A549 (cell line): ENCODE measurements around the gene PRR20E. TPM values are rescaled to one million over a fixed set of nuclear protein-coding genes. Genes with fewer than 3 reads are reported as not detected.
"Not testable (repeated sequence)": the region's sequence is repeated elsewhere in the genome, so short reads cannot be mapped to it uniquely, and the experiment has no call there.

Experiments used
- ATAC-seq, 2 experiments: fragments of 200-7000 bp in 1 of 2; fragments of >200 bp in 1 of 2; cut with Nextera tagmentation in 1 of 2; cut with Tn5 transposase in 1 of 2; 3 replicates each; pipeline versions ENCODE4 v1.8.0 to v1.9.1; 2018 to 2020; ENCODE audit warnings: mild to moderate bottlenecking in 1 of 2, moderate library complexity in 1 of 2
- CTCF ChIA-PET: fragments of 300-600 bp; sonication (Branson Sonifier 250); formaldehyde crosslinking; extraction: SDS; loops from one replicate; lab custom pipeline; 2021; ENCODE audit warnings: antibody characterized with exemption, inconsistent platforms; lab: Yijun Ruan, JAX
- POLR2A ChIA-PET: fragments of 350-600 bp; formaldehyde crosslinking; extraction: SDS; loops from one replicate; lab custom pipeline; 2021; ENCODE audit warnings: antibody characterized with exemption, inconsistent platforms; lab: Yijun Ruan, JAX
- DNase-seq, 2 experiments: peaks; one replicate each; pipeline versions ENCODE4 v3.0.0 to v3.0.0-alpha.2; 2011 to 2016; ENCODE audit warnings: low read depth in 1 of 2, low spot score in 1 of 2
- FAIRE-seq: peaks from 2 replicates; lab custom pipeline; 2011; peaks lifted over from hg19 to GRCh38; lab: Jason Lieb, UNC
- H3K27ac ChIP-seq, 2 experiments: fragments of >200 bp; sonication (Bioruptor Twin); formaldehyde crosslinking; 3 replicates each; pipeline ENCODE4 v1.5.1; 2016 to 2017
- H3K4me1 ChIP-seq: fragments of >200 bp; sonication (Bioruptor Twin); formaldehyde crosslinking; 3 replicates; pipeline ENCODE4 v1.6.1; 2016
- H3K4me2 ChIP-seq: fragments of >200 bp; sonication (Bioruptor Twin); formaldehyde crosslinking; 3 replicates; pipeline ENCODE4 v1.6.1; 2016
- H3K4me3 ChIP-seq: fragments of >200 bp; sonication (Bioruptor Twin); formaldehyde crosslinking; 3 replicates; pipeline ENCODE4 v1.5.1; 2016
- H3K9me3 ChIP-seq: fragments of >200 bp; sonication (Bioruptor Twin); formaldehyde crosslinking; 3 replicates; pipeline ENCODE4 v1.6.1; 2016
- BHLHE40 ChIP-seq: IDR thresholded peaks from 2 replicates; pipeline ENCODE4 v1.6.1; 2012; ENCODE audit warnings: low read depth, low read length, inconsistent platforms
- CBX2 ChIP-seq: fragments of 200-600 bp; sonication (generic); IDR thresholded peaks from 2 replicates; pipeline ENCODE4 v1.6.1; 2016; ENCODE audit warnings: low read depth, mild to moderate bottlenecking, borderline replicate concordance
- CBX8 ChIP-seq: fragments of 200-600 bp; sonication (generic); IDR thresholded peaks from 2 replicates; pipeline ENCODE4 v1.6.1; 2016
- CEBPB ChIP-seq, 2 experiments: fragments of >200 bp in 1 of 2; sonication (Bioruptor Twin) in 1 of 2; formaldehyde crosslinking in 1 of 2; IDR thresholded peaks; 2 replicates each; pipeline ENCODE4 v1.6.1; 2012 to 2016
- FOXS1 ChIP-seq: fragments of 250-450 bp; sonication (Bioruptor Pico); IDR thresholded peaks from 2 replicates; pipeline ENCODE4 v1.5.0; 2020; ENCODE audit warnings: mild to moderate bottlenecking, moderate library complexity
- JUN ChIP-seq, 2 experiments: fragments of >200 bp; sonication (Bioruptor Twin); formaldehyde crosslinking; IDR thresholded peaks; 2 replicates in 1 of 2; 3 replicates in 1 of 2; pipeline ENCODE4 v1.6.1; 2016 to 2017
- MAZ ChIP-seq: fragments of 150-350 bp; IDR thresholded peaks from 2 replicates; pipeline ENCODE4 v1.6.1; 2014; ENCODE audit warnings: antibody characterized with exemption, low read depth, low read length, borderline replicate concordance
- RAD21 ChIP-seq, 2 experiments: fragments of >200 bp in 1 of 2; sonication (Bioruptor Twin) in 1 of 2; formaldehyde crosslinking in 1 of 2; IDR thresholded peaks in 1 of 2; conservative IDR thresholded peaks in 1 of 2; 2 replicates in 1 of 2; 3 replicates in 1 of 2; pipeline ENCODE4 v1.6.1; 2012 to 2018; ENCODE audit warnings: inconsistent platforms in 1 of 2
- RFX5 ChIP-seq: fragments of 450-650 bp; IDR thresholded peaks from 2 replicates; pipeline ENCODE4 v1.7.1; 2014; ENCODE audit warnings: antibody characterized with exemption, mild to moderate bottlenecking, moderate library complexity
- SMC3 ChIP-seq: fragments of >200 bp; sonication (Bioruptor Twin); formaldehyde crosslinking; IDR thresholded peaks from 3 replicates; pipeline ENCODE4 v1.6.1; 2018; ENCODE audit warnings: inconsistent platforms
- TFCP2L1 ChIP-seq: fragments of 250-450 bp; sonication (Bioruptor Pico); IDR thresholded peaks from 2 replicates; pipeline ENCODE4 v1.5.0; 2021; ENCODE audit warnings: mild to moderate bottlenecking
- WGBS: methylation state at CpG from one replicate; pipeline ENCODE4 v1.1.6; 2017; ENCODE audit errors: missing lambda C conversion rate; 5-methylcytosine and 5-hydroxymethylcytosine counted together
- polyA plus RNA-seq, 4 experiments: library from polyadenylated mRNA; depleted of rRNA in 3 of 4; stranded (reverse); fragments of >200 nt; fragmentation: RNase III in 1 of 4; extraction: RNeasy Plus Mini Kit Qiagen cat#74134 plus additional on column Dnase treatment in 1 of 4; gene quantifications; 2 replicates in 3 of 4; 3 replicates in 1 of 4; pipeline ENCODE4 v1.2.3, GENCODE V29; 2011 to 2017
- TF ChIP-seq, protein P1 (sequence below): fragments of 200-600 bp; sonication (generic); IDR thresholded peaks from 2 replicates; pipeline ENCODE4 v1.6.1; 2016; ENCODE audit warnings: antibody characterized with exemption, mild to moderate bottlenecking, moderate library complexity

The PRR20E gene
- polyA plus RNA-seq, 2 of the 4 experiments (the other 2 are of a cell fraction): not detected

DNA sequence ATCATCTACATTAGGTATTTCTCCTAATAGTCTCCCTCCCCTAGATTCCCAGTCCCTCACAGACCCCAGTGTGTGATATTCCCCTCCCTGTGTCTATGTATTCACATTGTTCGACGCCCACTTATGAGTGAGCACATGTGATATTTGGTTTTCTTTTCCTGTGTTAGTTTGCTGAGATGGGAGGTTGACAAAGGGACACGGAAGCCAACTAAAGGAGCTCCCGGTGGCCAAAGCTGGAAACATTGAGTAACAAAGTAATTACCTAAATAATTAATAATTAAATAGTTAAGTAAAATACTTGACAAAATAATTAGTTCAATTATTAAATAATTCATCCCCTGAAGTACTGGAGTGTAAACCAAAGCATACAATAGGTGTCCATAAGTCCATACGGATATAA, 28.0 kb upstream of the PRR20E start (continued):
- TF ChIP-seq CBX8: no peak
- no peak for TF ChIP-seq JUN (IDR thresholded peaks at IDR 0.05)
- no peak for TF ChIP-seq RAD21 (conservative IDR thresholded peaks at IDR 0.05 in 1 of 2, IDR thresholded peaks at IDR 0.05 in 1 of 2)

DNA sequence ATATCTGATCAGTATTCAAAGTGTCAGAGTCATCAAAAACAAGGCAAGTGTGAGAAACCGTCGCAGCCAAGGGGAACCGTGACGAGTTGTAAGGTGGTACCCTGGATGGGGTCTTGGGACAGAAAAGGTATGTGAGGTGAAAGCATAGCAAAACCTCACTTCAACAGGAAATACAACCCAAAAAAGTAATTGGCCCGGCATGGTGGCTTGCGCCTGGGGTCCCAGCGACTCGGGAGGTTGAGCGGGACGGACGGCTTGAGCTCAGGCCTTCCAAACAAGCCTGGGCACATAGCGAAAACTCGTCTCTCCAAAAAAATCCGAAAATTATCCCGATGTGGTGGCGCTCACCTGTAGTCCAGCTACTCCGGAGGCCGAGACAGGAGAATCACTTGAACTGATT, 27.2 kb upstream of the PRR20E start:
- H3K9me3 ChIP-seq, H3K4me2 ChIP-seq, H3K27ac ChIP-seq, FAIRE-seq, DNase-seq, CTCF ChIA-PET, POLR2A ChIA-PET, H3K4me3 ChIP-seq, ATAC-seq, H3K4me1 ChIP-seq: not testable (repeated sequence)
- 51% methylated on average over 10 of the region's 18 CpGs for WGBS

DNA sequence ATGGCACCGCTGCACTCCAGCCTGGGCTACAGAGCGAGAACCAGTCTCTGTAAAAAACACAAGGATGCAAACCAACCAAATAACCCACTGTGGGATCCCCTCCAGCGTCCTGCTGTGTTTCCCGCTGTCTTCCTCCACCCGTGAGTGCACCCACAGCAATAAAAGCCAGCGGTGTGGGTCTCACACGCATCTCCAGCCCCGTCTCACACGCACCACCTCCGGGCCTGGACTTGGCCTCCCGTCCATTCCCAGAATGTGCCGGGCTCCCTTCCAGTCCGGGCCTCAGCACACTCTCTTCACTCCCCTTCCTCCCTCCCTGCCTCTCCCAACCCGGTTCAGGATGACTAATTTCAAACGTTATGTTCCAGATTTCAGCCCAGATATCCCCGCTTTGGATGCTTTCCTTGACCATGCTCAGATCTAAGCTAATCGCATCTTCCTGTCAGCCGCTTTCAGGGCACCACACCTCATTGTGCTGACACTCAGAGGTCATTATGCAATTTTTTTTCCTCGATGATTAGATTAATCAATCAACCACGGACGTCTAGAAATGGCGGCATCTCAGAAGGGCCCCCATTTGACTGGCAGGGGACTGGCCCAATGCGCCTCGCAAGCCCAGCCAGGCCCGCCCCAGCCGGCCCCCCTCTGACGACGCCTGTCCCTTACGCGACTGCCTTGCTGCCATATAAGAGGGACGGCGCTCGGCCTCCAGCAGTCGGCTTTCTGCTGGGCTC, 26.6 kb upstream of the PRR20E start, which contains the start of gene PRR20A:
Gene PRR20A (plus strand): TSS at position 684 of the 734 bp plus-strand sequence. CDS start 387 bp downstream, outside the sequence.
- H3K4me1 ChIP-seq, POLR2A ChIA-PET, H3K27ac ChIP-seq, ATAC-seq, H3K9me3 ChIP-seq, H3K4me2 ChIP-seq, CTCF ChIA-PET, DNase-seq, FAIRE-seq, H3K4me3 ChIP-seq: not testable (repeated sequence)
- WGBS: 43% methylated on average over 12 of the region's 34 CpGs

DNA sequence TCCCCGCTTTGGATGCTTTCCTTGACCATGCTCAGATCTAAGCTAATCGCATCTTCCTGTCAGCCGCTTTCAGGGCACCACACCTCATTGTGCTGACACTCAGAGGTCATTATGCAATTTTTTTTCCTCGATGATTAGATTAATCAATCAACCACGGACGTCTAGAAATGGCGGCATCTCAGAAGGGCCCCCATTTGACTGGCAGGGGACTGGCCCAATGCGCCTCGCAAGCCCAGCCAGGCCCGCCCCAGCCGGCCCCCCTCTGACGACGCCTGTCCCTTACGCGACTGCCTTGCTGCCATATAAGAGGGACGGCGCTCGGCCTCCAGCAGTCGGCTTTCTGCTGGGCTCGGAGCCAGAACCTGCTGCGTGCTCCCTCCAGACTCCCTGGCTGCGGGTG, 19.8 kb upstream of the PRR20E start, which contains the start of gene PRR20B:
Gene PRR20B (plus strand): TSS at position 301 of the 400 bp plus-strand sequence. CDS start 387 bp downstream, outside the sequence.
- CTCF ChIA-PET, H3K27ac ChIP-seq, POLR2A ChIA-PET, H3K4me3 ChIP-seq, DNase-seq, FAIRE-seq, ATAC-seq, H3K4me2 ChIP-seq, H3K4me1 ChIP-seq, H3K9me3 ChIP-seq: not testable (repeated sequence)
- WGBS: no CpG with 5 or more reads among the region's 22 CpGs

DNA sequence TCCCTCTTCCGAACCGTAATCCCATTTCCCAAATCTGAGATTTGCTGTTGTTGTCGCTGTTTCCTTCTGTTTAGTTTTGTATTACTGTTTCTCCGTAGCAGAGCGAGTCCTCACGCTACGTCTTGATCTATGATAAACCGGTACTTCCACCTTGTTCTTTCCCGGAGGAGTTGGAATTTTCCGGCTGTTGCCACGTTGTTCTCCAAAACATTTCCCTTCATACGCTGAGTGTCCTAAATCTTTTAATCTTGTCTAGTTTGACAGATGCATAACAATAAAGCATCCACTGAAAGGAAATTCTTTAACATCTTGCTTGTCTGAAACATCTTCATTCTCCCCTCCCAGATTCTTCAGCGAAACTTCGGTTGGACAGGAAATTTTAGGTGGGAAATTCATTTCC, 18.9 kb upstream of the PRR20E start:
- H3K9me3 ChIP-seq, CTCF ChIA-PET, H3K4me2 ChIP-seq, POLR2A ChIA-PET, H3K4me1 ChIP-seq, H3K27ac ChIP-seq, FAIRE-seq, DNase-seq, H3K4me3 ChIP-seq, ATAC-seq: not testable (repeated sequence)
- 68% methylated on average over 9 of the region's 14 CpGs for WGBS

DNA sequence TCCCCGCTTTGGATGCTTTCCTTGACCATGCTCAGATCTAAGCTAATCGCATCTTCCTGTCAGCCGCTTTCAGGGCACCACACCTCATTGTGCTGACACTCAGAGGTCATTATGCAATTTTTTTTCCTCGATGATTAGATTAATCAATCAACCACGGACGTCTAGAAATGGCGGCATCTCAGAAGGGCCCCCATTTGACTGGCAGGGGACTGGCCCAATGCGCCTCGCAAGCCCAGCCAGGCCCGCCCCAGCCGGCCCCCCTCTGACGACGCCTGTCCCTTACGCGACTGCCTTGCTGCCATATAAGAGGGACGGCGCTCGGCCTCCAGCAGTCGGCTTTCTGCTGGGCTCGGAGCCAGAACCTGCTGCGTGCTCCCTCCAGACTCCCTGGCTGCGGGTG, 13.2 kb upstream of the PRR20E start, which contains the start of gene PRR20C:
Gene PRR20C (plus strand): TSS at position 301 of the 400 bp plus-strand sequence. CDS start 387 bp downstream, outside the sequence.
- H3K4me2 ChIP-seq, H3K9me3 ChIP-seq, CTCF ChIA-PET, POLR2A ChIA-PET, H3K4me3 ChIP-seq, H3K27ac ChIP-seq, FAIRE-seq, ATAC-seq, H3K4me1 ChIP-seq, DNase-seq: not testable (repeated sequence)
- no CpG with 5 or more reads among the region's 22 CpGs for WGBS

DNA sequence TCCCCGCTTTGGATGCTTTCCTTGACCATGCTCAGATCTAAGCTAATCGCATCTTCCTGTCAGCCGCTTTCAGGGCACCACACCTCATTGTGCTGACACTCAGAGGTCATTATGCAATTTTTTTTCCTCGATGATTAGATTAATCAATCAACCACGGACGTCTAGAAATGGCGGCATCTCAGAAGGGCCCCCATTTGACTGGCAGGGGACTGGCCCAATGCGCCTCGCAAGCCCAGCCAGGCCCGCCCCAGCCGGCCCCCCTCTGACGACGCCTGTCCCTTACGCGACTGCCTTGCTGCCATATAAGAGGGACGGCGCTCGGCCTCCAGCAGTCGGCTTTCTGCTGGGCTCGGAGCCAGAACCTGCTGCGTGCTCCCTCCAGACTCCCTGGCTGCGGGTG, 6.7 kb upstream of the PRR20E start, which contains the start of gene PRR20D:
Gene PRR20D (plus strand): TSS at position 301 of the 400 bp plus-strand sequence. CDS start 387 bp downstream, outside the sequence.
- H3K4me1 ChIP-seq, FAIRE-seq, DNase-seq, CTCF ChIA-PET, POLR2A ChIA-PET, H3K27ac ChIP-seq, H3K9me3 ChIP-seq, ATAC-seq, H3K4me3 ChIP-seq, H3K4me2 ChIP-seq: not testable (repeated sequence)
- WGBS: no CpG with 5 or more reads among the region's 22 CpGs

DNA sequence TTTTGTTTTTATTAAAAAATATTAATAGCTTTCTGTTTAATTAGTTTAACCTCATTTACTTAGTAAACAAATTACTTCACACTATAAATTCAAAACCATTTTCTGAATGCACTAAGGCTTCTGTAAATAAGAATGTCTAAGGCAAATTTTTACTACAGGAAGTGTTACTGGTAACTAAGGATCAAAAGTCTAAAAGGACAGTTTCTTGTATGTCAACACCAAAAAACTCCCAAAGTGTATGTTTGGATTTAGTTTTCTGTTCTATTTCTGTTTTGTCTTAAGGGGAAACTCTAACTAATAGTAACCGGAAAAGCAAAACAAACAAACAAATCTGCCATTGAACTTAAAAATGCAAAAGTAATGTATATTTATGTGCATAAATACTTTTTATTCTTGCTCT, 24.7 kb downstream of the PRR20E start:
- FAIRE-seq (no peak), DNase-seq (no peak), ATAC-seq (no peak)
- CTCF ChIA-PET: no interaction called here
- POLR2A ChIA-PET: no interaction called here
- no peak overlapping the region for H3K27ac ChIP-seq
- no peaks in the 10 kb centered on the region for H3K9me3 ChIP-seq
- H3K4me2 ChIP-seq: no peak overlapping the region
- 75% methylated on average over 1 of the region's 1 CpG for WGBS
- no peak overlapping the region for H3K4me3 ChIP-seq
- no peaks in the 10 kb centered on the region for H3K4me1 ChIP-seq
- TF ChIP-seq CBX2 (no peak), FOXS1 (CRISPR knock-in tag) (no peak), TFCP2L1 (no peak), CBX8 (no peak), JUN (IDR thresholded peaks at IDR 0.05) (no peak), MAZ (no peak), BHLHE40 (no peak), SMC3 (no peak), RAD21 (conservative IDR thresholded peaks at IDR 0.05 in 1 of 2, IDR thresholded peaks at IDR 0.05 in 1 of 2) (no peak), RFX5 (no peak), CEBPB (IDR thresholded peaks at IDR 0.05) (no peak)
- TF ChIP-seq, protein P1, sequence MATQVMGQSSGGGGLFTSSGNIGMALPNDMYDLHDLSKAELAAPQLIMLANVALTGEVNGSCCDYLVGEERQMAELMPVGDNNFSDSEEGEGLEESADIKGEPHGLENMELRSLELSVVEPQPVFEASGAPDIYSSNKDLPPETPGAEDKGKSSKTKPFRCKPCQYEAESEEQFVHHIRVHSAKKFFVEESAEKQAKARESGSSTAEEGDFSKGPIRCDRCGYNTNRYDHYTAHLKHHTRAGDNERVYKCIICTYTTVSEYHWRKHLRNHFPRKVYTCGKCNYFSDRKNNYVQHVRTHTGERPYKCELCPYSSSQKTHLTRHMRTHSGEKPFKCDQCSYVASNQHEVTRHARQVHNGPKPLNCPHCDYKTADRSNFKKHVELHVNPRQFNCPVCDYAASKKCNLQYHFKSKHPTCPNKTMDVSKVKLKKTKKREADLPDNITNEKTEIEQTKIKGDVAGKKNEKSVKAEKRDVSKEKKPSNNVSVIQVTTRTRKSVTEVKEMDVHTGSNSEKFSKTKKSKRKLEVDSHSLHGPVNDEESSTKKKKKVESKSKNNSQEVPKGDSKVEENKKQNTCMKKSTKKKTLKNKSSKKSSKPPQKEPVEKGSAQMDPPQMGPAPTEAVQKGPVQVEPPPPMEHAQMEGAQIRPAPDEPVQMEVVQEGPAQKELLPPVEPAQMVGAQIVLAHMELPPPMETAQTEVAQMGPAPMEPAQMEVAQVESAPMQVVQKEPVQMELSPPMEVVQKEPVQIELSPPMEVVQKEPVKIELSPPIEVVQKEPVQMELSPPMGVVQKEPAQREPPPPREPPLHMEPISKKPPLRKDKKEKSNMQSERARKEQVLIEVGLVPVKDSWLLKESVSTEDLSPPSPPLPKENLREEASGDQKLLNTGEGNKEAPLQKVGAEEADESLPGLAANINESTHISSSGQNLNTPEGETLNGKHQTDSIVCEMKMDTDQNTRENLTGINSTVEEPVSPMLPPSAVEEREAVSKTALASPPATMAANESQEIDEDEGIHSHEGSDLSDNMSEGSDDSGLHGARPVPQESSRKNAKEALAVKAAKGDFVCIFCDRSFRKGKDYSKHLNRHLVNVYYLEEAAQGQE: no peak
